Measurements from ENCODE around the gene KMT2C. TPM values are rescaled to one million over a fixed set of nuclear protein-coding genes. Genes with fewer than 3 reads are reported as not detected.

Gene KMT2C
- total and polyA plus RNA-seq, 9 donors: 14.0 to 109 (median 74.0) TPM

DNA sequence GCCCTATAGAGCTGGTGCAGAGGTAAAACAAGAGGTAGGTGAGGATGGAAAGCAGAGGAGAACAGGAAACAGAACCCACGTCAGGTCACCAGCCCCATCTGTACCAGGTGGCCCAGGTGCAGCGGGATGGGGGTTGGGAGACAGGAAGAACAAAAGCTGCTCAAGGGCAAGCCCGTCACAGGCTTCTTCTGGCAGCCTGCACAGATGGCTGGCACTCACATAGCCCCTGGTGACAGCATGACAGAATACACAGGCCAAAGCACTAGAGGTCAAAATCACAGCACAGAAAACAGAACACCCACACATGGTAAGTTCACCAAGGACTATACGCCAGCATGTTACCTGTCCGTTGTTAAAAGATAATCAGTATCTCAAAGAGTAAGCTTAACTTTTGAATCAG lies 283.5 kb downstream of the KMT2C start:
- no peak overlapping the region for H3K4me3 ChIP-seq
- TF ChIP-seq POLR2A (IDR thresholded peaks at IDR 0.05) (no peak), CTCF (IDR thresholded peaks at IDR 0.05) (no peak), EP300 (IDR thresholded peaks at IDR 0.05) (no peak)
- H3K27me3 ChIP-seq: no peaks in the 10 kb centered on the region
- WGBS, 3 donors: 91 to 93% (median 91%) methylated on average over 5 of the region's 5 CpGs
- no peak for DNase-seq
- no peak overlapping the region for H3K27ac ChIP-seq
- no peaks in the 10 kb centered on the region for H3K9me3 ChIP-seq
- H3K4me1 ChIP-seq (ENCODE audit: insufficient read depth): no peaks in the 10 kb centered on the region
- no peaks in the 10 kb centered on the region for H3K36me3 ChIP-seq
- intact Hi-C loops (cut with DNase I): no loop called here

DNA sequence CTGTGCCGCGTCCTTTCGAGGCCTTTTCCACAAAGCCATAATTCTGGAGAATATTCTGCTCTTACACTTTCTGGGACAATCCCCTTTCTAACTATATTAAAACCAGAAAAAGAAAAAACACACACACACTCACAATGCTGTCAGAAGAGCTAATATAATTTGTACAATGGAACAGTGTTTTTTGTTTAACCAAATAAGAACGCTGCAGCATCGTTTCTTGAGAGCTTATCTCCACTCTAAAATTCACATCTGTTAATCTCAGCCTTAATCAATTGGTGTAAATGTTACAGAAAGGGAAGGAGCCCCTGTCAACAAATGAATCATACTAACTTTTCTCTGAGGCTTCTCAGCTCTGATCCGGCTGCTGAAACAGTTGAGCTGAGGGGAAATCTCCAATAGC lies 286.4 kb downstream of the KMT2C start:
- H3K4me1 ChIP-seq (ENCODE audit: insufficient read depth): no peaks in the 10 kb centered on the region
- 81 to 85% (median 83%) methylated on average over 6 of the region's 6 CpGs for WGBS, 3 donors
- no peaks in the 10 kb centered on the region for H3K9me3 ChIP-seq
- no peak overlapping the region for H3K4me3 ChIP-seq
- no peaks in the 10 kb centered on the region for H3K36me3 ChIP-seq
- intact Hi-C loops (cut with DNase I): no loop called here
- TF ChIP-seq EP300 (IDR thresholded peaks at IDR 0.05) (no peak), CTCF (IDR thresholded peaks at IDR 0.05) (no peak), POLR2A (IDR thresholded peaks at IDR 0.05) (no peak)
- H3K27me3 ChIP-seq: no peaks in the 10 kb centered on the region
- DNase-seq: no peak
- no peak overlapping the region for H3K27ac ChIP-seq

DNA sequence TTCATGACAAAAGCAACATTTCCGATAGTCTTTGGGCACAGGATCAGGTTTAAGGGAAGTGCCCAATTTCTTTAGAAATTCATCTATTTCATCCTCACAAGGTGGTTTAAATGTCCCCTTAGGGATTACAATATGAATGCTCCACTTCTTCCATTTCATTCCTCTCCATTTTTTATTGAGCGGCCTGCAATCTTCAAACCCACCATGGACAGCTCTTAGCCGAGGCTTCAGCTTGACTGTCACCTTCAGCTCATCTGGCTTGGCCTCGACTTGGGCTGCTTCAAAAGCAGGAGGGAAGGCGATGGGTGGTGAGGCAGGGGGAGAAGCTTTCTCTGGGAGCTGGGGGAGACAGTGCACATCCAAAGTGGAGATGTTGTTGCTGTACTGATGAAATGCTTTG lies 287.1 kb downstream of the KMT2C start:
- Histone ChIP-seq H3K36me3 (no peaks in the 10 kb centered on the region), H3K27me3 (no peaks in the 10 kb centered on the region), H3K9me3 (no peaks in the 10 kb centered on the region), H3K4me1 (ENCODE audit: insufficient read depth) (no peaks in the 10 kb centered on the region), H3K4me3 (no peak overlapping the region), H3K27ac (no peak overlapping the region)
- DNase-seq: no peak
- no peak for TF ChIP-seq POLR2A (IDR thresholded peaks at IDR 0.05)
- no peak for TF ChIP-seq CTCF (IDR thresholded peaks at IDR 0.05)
- no peak for TF ChIP-seq EP300 (IDR thresholded peaks at IDR 0.05)
- 85 to 88% (median 87%) methylated on average over 5 of the region's 5 CpGs for WGBS, 3 donors
- intact Hi-C loops (cut with DNase I): no loop called here

DNA sequence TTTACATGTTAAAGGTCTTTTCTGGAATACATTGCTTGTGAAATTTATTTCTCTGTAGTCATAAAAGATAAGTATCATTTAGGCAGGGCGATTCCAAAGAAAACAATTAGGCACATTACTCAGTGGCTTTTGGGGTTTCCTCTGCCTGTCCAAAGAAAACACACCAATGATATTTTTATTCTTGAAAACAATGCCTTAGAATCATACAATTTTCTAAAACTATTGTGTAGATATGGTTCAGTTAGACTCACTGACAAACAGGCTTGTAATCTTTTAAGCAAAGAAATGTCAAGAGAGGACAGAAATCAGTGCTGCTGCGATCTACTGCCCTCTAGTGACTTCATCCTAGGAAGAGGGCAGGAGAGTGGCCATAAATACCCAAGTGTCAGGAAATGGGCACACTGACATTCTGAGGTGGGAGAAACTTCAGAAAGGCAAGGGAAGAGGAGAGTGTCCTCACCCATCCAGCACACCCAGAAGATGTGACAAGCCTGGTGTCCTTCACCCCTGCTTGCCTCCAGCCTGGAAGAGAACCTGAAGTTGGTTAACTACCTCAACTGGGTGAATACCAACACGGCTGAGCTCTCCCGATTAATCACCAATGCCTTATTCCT lies 289.8 kb downstream of the KMT2C start:
- no peak for TF ChIP-seq EP300 (IDR thresholded peaks at IDR 0.05)
- TF ChIP-seq POLR2A (IDR thresholded peaks at IDR 0.05): no peak
- no peak for TF ChIP-seq CTCF (IDR thresholded peaks at IDR 0.05)
- WGBS, 3 donors: 59 to 75% (median 73%) methylated on average over 4 of the region's 4 CpGs
- intact Hi-C loops (cut with DNase I): no loop called here
- Histone ChIP-seq H3K27ac (no peak overlapping the region), H3K27me3 (no peaks in the 10 kb centered on the region), H3K4me1 (ENCODE audit: insufficient read depth) (no peaks in the 10 kb centered on the region), H3K36me3 (no peaks in the 10 kb centered on the region), H3K4me3 (no peak overlapping the region), H3K9me3 (no peaks in the 10 kb centered on the region)
- DNase-seq: no peak
